NK-92 (cell line): ENCODE results near the gene ACAT1.
"Not testable (repeated sequence)": the region's sequence is repeated elsewhere in the genome, so short reads cannot be mapped to it uniquely, and the experiment has no call there.

Experiments
- DNase-seq: peaks from one replicate; lab custom pipeline; 2025; ENCODE audit not compliant: unreplicated experiment; lab: John Stamatoyannopoulos, UW

The ACAT1 gene

GRCh38 chr11:108121274-108122155, at the start of gene ACAT1:
Gene ACAT1, plus strand, starts transcription at chr11:108121567. Its CDS starts 40 bp downstream, at chr11:108121607.
- DNase-seq = peak; percentile 72

- DNase-seq = no peak
Observed at GRCh38 chr11:108084811-108085210, 36.6 kb upstream of the ACAT1 start.

- DNase-seq = no peak
Observed at GRCh38 chr11:108085672-108086071, 35.7 kb upstream of the ACAT1 start.

DNA sequence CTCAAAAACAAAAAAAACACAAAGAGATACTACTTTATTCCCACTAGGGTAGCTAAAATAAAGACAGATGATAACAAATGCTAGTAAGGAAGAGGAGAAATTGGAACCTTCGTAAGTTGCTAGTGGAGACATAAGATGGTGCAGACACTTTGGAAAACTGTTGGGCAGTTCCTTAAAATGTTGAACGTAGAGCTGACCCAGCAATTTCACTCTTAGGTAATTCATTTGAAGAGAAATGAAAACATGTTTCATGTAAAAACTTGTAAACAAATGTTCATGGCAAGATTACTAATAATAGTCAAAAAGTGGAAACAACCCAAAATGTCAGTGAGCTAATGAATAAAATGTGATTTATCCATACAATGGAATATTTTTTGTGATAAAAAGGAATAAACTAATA, 29.2 kb upstream of the ACAT1 start:
- no peak for DNase-seq

GRCh38 chr11:108093128-108093904, 28.1 kb upstream of the ACAT1 start:
- DNase-seq = no peak

GRCh38 chr11:108097179-108097578, 24.2 kb upstream of the ACAT1 start:
- DNase-seq = no peak

DNA sequence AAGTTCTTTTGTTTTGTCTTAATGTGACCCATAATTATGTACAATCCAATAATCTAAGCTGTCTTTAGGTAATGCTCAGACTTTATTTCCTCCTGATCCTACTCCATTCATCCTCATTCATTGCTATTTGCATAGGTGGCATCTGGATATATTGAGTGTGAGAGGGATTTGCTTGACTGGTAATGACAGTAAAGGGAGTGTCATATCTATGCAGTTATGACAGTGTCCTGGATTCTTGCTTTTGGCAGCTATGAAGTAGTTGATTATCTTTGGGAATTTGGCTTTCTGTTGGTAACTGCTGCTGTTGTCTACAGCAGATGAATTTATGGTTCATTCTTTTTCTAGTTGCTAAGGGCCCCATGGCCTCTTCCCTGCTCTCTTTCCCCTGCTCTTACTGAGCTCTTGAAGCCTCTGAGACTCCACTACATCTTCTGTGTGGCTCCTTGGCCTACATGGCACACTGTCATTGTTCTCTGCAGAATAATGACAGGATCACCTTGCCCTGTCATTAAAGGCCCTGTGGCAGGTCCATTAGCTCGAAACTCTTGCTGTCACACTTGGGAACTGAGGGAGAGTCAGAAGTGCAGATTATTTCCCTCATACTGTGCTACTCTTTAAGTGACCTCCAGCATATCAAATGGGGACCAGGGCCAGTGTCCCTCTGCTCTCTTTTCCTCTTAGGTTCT, 20.1 kb upstream of the ACAT1 start:
- DNase-seq = no peak

DNA sequence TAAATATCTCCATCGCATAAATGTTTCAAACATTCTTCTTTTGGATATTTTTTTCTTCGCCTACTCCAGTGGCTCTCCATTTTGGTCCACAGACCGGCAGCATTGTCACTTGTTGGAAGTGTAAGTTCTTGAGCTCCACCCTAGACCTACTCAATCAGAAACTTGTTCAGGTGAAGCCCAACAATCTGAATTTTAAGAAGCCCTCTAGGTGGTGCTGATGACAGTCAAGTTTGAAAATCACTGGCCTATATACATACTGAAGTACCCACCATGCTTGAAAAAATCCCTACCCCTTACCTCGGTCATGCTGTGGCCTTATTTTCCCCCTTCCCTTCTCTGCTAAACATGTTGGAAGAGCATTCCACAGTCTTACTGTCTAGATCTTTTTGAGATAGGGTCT, 10.2 kb upstream of the ACAT1 start:
- no peak for DNase-seq

- no peak for DNase-seq
Observed at GRCh38 chr11:108112057-108112456, 9.3 kb upstream of the ACAT1 start.

DNA sequence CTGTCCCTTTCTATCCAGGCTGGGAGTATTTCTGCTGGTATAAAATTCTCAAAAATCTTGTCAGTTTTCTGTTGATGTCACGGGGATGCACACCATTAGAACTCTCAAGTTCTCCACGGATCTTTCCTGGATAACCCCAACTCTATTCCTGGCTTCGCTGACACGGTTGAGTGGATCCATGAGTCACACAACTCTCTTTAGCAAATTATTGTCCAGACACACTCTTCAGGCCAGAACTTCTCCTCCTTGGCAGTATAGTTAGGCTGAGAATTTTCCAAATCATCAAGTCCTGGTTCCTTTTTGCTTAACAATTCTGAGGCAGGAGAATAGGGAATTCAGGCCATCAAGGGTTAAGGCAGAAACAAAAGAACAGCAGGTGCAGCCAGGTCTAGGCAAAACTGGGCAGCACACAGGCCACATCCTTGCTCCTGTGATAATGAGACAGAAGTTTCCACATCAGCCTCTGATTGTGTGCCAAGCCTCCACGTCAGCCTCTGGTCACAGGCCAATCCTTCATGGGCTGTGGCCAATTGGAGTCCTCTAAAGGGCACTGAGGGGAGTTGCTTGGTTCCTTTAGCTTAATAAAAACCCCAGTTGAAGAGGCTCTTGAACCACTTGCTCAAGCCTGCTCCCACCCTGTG, 5.7 kb upstream of the ACAT1 start:
- no peak for DNase-seq

DNA sequence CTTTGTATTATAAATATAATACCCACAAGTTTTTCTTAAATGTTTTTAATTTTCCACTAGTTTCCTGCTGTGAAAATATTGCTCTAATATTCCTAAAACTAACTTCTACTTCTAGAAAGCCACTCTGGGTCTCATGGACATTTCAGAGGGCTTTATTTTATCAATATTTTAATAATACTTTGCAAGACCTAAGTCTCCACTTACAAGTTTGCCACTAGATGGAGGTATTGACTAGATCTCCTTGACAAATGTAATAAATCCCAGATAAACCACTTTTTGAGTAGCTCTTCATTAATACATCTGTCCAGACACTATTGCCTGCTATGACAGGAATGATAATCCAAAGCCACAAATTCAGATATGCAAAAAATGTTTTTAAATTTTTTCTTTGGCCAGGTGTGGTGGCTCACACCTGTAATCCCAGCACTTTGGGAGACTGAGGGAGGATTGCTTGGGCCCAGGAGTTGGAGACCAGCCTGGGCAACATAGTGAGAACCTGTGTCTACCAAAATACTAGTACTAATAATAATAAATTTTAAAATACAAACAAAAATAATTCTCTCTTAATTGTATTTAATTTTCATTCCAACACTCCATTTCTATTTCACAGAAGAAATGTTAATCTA, 3.5 kb upstream of the ACAT1 start:
- no peak for DNase-seq

- DNase-seq = not testable (repeated sequence)
Observed at GRCh38 chr11:108120936-108121273, 462 bp upstream of the ACAT1 start.

- no peak for DNase-seq
Observed at GRCh38 chr11:108122166-108122628, 830 bp downstream of the ACAT1 start.

- no peak for DNase-seq
Observed at GRCh38 chr11:108125096-108125495, 3.7 kb downstream of the ACAT1 start.

- DNase-seq = no peak
Observed at GRCh38 chr11:108128772-108129171, 7.4 kb downstream of the ACAT1 start.

- no peak for DNase-seq
Observed at GRCh38 chr11:108131993-108132392, 10.6 kb downstream of the ACAT1 start.

DNA sequence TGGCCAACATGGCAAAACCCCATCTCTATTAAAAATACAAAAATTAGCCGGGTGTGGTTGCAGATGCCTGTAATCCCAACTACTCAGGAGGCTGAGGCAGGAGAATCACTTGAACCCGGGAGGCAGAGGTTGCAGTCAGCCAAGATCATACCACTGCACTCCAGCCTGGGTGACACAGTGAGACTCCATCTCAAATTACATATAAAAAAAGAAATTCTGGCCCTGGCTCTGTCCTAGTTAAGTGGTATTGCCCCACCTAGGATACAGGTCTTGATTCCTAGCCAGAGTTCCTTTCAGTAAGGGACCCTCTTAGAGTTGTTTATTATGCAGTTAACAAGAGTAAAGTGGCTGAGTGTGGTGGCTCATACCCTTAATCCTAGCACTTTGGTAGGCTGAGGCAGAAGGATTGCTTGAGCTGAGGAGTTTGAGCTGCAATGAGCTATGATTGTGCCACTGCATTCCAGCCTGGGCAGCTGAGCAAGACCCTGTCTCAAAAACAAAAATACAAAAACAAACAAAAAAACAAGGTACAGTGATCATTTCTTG, 11.7 kb downstream of the ACAT1 start:
- not testable (repeated sequence) for DNase-seq

DNA sequence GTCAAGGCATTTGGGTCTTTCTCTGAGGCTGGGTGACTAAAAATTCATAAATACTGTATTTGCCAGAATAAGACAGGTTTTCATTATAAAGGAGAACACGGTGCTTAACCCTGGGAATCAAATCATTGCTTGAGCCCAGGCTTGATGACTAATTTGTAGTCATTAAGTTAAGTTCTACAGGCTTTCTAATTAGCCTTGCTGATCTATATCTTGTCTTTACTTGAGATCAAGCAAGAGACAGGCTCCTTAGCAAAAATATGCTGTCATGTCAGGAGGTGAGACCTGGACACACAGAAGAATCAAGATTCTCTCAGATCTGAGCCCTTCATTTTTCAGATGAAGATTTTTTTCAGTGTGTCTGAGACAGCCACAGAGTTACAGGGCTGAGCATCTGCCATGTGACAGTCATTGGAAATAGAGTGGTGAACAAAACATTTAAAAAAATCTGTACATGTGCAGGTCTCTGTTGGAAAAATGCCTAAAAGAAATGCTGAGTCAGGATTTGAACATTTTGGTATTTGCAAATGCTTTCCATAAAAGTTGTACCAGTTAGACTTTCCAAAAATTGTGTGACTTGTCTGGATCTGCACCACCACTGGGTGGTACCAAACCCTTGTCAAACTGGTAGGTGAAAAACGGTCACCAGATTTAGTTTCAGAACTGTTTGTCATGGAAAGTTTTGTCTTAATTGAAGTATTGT, 14.6 kb downstream of the ACAT1 start:
- no peak for DNase-seq

- no peak for DNase-seq
Observed at GRCh38 chr11:108137212-108137611, 15.8 kb downstream of the ACAT1 start.

- DNase-seq = no peak
Observed at GRCh38 chr11:108142304-108142703, 20.9 kb downstream of the ACAT1 start.
